Kidney epithelial cell (primary cell): ENCODE results near the gene LCN6. TPM values are rescaled to one million over a fixed set of nuclear protein-coding genes. Genes with fewer than 3 reads are reported as not detected.
"Not testable (repeated sequence)": the region's sequence is repeated elsewhere in the genome, so short reads cannot be mapped to it uniquely, and the experiment has no call there.

ENCODE experiments used
- DNase-seq: peaks from one replicate; pipeline ENCODE4 v3.0.0-alpha.2; 2010; ENCODE audit warnings: low read depth
- H3K27me3 ChIP-seq: 2 replicates; pipeline ENCODE4 v1.6.0; 2011; ENCODE audit warnings: low read length; ENCODE audit not compliant: control insufficient read depth, insufficient read depth
- H3K36me3 ChIP-seq: 2 replicates; pipeline ENCODE4 v1.5.1; 2011; ENCODE audit warnings: low read length; ENCODE audit not compliant: control insufficient read depth, insufficient read depth
- H3K4me3 ChIP-seq: 2 replicates; pipeline ENCODE4 v1.5.1; 2011; ENCODE audit warnings: low read depth, mild to moderate bottlenecking, control low read depth, low read length
- total RNA-seq: library from RNA; depleted of rRNA; stranded (reverse); fragments of >200 nt; gene quantifications from 2 replicates; pipeline ENCODE4 v1.2.3, GENCODE V29; 2015
- TF ChIP-seq, protein P1 (sequence below): IDR thresholded peaks from 2 replicates; pipeline ENCODE4 v1.5.1; 2011; ENCODE audit warnings: mild to moderate bottlenecking, moderate library complexity, low read length, control low read depth, inconsistent platforms; ENCODE audit not compliant: insufficient read depth, poor library complexity, severe bottlenecking

LCN6 gene
- total RNA-seq, 1 donor from 2014 or later, result not detected

DNA sequence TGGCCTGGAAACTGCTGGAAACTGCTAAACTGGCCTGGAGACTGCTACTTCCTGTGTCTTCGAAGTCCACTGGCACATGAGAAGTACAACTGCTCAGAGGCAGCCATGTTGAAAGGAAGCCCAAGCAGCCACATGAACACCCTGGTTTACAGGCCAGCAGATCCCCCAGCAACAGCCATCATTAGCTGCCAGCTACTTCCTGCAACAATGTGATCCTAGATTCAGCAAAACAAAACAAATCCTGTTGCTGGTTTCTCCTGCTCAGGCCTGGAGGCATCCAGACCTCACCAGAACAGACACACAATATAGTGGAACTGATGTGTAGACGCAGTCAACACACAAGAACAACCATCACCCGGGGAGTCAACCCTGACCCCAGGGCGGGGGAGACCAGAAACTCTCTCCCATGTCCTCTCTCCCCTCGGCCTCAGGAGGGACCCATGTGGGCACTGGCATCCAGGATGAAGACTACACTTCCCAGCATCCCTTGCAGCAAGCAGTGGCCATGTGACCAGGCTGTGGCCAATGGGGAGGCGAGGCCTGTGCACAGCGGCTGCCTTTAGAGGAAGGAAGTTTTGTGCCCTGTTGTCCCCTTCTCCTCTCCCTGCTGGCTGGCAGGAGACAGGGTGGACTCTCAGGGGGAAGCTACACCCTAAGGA is 25.2 kb upstream of the LCN6 start:
- peaks cover 13% of the 10 kb centered on the region for H3K27me3 ChIP-seq
- H3K36me3 ChIP-seq, result no peaks in the 10 kb centered on the region
- no peak overlapping the region for H3K4me3 ChIP-seq
- TF ChIP-seq, protein P1, sequence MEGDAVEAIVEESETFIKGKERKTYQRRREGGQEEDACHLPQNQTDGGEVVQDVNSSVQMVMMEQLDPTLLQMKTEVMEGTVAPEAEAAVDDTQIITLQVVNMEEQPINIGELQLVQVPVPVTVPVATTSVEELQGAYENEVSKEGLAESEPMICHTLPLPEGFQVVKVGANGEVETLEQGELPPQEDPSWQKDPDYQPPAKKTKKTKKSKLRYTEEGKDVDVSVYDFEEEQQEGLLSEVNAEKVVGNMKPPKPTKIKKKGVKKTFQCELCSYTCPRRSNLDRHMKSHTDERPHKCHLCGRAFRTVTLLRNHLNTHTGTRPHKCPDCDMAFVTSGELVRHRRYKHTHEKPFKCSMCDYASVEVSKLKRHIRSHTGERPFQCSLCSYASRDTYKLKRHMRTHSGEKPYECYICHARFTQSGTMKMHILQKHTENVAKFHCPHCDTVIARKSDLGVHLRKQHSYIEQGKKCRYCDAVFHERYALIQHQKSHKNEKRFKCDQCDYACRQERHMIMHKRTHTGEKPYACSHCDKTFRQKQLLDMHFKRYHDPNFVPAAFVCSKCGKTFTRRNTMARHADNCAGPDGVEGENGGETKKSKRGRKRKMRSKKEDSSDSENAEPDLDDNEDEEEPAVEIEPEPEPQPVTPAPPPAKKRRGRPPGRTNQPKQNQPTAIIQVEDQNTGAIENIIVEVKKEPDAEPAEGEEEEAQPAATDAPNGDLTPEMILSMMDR, result no peak
- DNase-seq, result no peak

- DNase-seq, result no peak
- TF ChIP-seq, protein P1, result no peak
- peaks cover 6% of the 10 kb centered on the region for H3K27me3 ChIP-seq
- H3K4me3 ChIP-seq, result no peak overlapping the region
- H3K36me3 ChIP-seq, result no peaks in the 10 kb centered on the region
These were observed 23.6 kb upstream of the LCN6 start for GRCh38 chr9:136771907-136772415.

DNA sequence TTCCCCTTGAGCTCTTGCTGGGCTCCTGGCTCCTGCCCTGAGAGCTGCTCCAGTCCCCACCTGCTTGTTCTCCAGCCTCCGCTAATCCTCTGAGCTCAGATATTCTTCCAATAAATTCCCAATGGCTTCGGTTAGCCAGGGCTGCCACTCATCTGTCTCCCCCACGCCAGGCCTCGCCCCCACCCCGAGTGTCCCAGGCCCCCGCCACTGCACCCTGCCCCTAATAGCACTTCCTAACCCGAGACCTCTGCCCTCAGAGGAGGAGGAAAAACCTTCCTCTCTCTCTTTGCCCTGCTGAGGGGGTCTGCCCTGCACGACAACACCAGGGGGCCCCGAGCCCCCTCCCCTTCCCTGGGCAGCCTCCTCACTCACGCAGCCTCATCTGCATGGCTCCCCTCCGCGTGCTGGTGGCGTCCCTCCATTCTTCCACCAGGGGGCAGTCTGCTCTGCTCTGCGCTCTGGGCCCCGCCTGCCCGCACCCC is 21.4 kb upstream of the LCN6 start:
- H3K36me3 ChIP-seq, result no peaks in the 10 kb centered on the region
- H3K4me3 ChIP-seq, result no peak overlapping the region
- H3K27me3 ChIP-seq, result peaks cover 12% of the 10 kb centered on the region
- TF ChIP-seq, protein P1, result peak; percentile 62
- no peak for DNase-seq

DNA sequence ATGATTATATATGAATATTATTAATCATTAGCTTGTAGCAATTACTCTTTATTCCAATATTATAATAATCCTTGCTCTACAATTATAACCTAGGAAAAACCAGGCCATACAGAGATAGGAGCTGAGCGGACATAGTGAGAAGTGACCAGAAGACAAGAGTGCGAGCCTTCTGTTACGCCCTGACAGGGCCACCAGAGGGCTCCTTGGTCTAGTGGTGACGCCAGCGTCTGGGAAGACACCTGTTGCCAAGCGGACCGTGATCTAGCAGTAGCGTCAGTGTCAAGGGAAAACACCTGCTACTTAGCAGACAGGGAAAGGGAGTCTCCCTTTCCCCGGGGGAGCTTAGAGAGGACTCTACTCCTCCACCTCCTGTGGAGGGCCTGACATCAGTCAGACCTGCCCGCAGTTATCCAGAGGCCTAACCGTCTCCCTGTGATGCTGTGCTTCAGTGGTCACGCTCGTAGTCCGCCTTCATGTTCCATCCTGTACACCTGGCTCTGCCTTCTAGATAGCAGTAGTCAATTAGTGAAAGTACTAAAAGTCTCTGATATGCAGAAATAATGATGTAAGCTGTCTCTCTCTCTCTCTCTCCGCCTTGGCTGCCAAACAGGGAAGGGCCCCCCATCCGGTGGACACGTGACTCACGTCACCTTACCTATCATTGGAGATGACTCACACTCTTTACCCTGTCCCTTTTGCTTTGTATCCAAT is 18.2 kb upstream of the LCN6 start:
- not testable (repeated sequence) for H3K4me3 ChIP-seq, H3K36me3 ChIP-seq
- TF ChIP-seq, protein P1, result peak; percentile 30
- DNase-seq, result peak; percentile 25
- peaks cover 17% of the 10 kb centered on the region for H3K27me3 ChIP-seq

DNA sequence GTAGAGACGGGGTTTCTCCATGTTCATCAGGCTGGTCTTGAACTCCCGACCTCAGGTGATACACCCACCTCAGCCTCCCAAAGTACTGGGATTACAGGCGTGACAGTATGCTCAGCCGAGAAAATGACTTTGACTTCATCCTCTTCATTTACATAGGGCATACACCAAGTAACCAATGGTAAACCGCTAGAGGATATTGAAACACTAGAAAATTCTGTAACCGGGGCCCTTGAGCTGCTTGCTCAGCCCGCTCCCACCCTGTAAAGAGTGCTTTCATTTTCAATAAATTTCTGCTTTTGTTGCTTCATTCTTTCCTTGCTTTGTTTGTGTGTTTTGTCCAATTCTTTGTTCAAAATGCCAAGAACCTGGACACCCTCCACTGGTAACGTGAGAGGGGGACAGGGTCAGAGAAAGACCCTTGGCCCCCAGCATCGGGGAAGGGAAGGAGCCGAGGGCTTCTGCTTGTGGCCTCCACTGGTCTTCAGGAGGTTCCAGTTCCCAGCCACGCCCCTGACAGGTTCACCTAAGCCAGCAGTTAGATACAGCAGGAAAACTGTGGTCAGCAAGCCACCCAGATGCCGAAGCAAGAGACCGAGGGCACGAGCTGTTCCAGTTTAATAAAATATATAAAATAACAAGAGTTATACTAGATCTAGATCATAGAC is 17.6 kb upstream of the LCN6 start:
- H3K4me3 ChIP-seq, DNase-seq, H3K36me3 ChIP-seq: not testable (repeated sequence)
- H3K27me3 ChIP-seq, result peaks cover 17% of the 10 kb centered on the region

- DNase-seq, result no peak
- no peak overlapping the region for H3K4me3 ChIP-seq
- H3K36me3 ChIP-seq, result no peaks in the 10 kb centered on the region
- peaks cover 18% of the 10 kb centered on the region for H3K27me3 ChIP-seq
- TF ChIP-seq, protein P1, result no peak
These were observed 16.7 kb upstream of the LCN6 start for GRCh38 chr9:136765041-136765440.
